HT-29 (cell line): ENCODE measurements around the gene NDUFAF3. TPM values are rescaled to one million over a fixed set of nuclear protein-coding genes. Genes with fewer than 3 reads are reported as not detected.
"Not testable (repeated sequence)": the region's sequence is repeated elsewhere in the genome, so short reads cannot be mapped to it uniquely, and the experiment has no call there.

Experiments used
- DNase-seq: peaks from one replicate; pipeline ENCODE4 v3.0.0-alpha.2; 2015; ENCODE audit warnings: low spot score
- total RNA-seq: library from RNA; depleted of rRNA; stranded (reverse); fragments of >200 nt; shearing (Covaris generic); gene quantifications from 2 replicates; pipeline ENCODE4 v1.2.3, GENCODE V29; 2014

Gene NDUFAF3
- total RNA-seq, 1 experiment from 2014 or later: 254 TPM

- DNase-seq: no peak
Measured at GRCh38 chr3:48999085-48999858, 22.6 kb upstream of the NDUFAF3 start.

GRCh38 chr3:49001155-49001554 is 20.8 kb upstream of the NDUFAF3 start:
- no peak for DNase-seq

GRCh38 chr3:49004352-49005302 is 17.3 kb upstream of the NDUFAF3 start:
- DNase-seq: peak; percentile 16

GRCh38 chr3:49005303-49005680 is 16.6 kb upstream of the NDUFAF3 start:
- DNase-seq: no peak

- DNase-seq: no peak
Measured at GRCh38 chr3:49005998-49006397, 15.9 kb upstream of the NDUFAF3 start.

GRCh38 chr3:49006408-49007067 is 15.4 kb upstream of the NDUFAF3 start:
- peak; percentile 37 for DNase-seq

GRCh38 chr3:49007068-49007770 is 14.7 kb upstream of the NDUFAF3 start, which contains the start of gene WDR6:
TSS of gene WDR6 (plus strand) at chr3:49007391. CDS start at chr3:49007432, 41 bp downstream.
- peak; percentile 93 for DNase-seq

- peak; percentile 72 for DNase-seq
Measured at GRCh38 chr3:49007771-49008528, 14.0 kb upstream of the NDUFAF3 start.

GRCh38 chr3:49008627-49009026 is 13.3 kb upstream of the NDUFAF3 start:
- not testable (repeated sequence) for DNase-seq

- DNase-seq: no peak
Measured at GRCh38 chr3:49009396-49009795, 12.5 kb upstream of the NDUFAF3 start.

GRCh38 chr3:49012441-49013017 is 9.4 kb upstream of the NDUFAF3 start:
- DNase-seq: no peak

GRCh38 chr3:49013113-49013737 is 8.7 kb upstream of the NDUFAF3 start:
- DNase-seq: no peak

GRCh38 chr3:49013738-49014660 is 7.9 kb upstream of the NDUFAF3 start:
- peak; percentile 60 for DNase-seq

- no peak for DNase-seq
Measured at GRCh38 chr3:49015072-49015471, 6.8 kb upstream of the NDUFAF3 start.

- no peak for DNase-seq
Measured at GRCh38 chr3:49015765-49016164, 6.2 kb upstream of the NDUFAF3 start.

- DNase-seq: no peak
Measured at GRCh38 chr3:49016414-49017228, 5.3 kb upstream of the NDUFAF3 start.

GRCh38 chr3:49017229-49017970 is 4.5 kb upstream of the NDUFAF3 start:
- DNase-seq: no peak
